Measurements from ENCODE around the gene ARHGEF28. TPM values are rescaled to one million over a fixed set of nuclear protein-coding genes. Genes with fewer than 3 reads are reported as not detected.

The ARHGEF28 gene
- total and polyA plus RNA-seq, 8 donors, result 13.9 to 156 (median 55.7) TPM

DNA sequence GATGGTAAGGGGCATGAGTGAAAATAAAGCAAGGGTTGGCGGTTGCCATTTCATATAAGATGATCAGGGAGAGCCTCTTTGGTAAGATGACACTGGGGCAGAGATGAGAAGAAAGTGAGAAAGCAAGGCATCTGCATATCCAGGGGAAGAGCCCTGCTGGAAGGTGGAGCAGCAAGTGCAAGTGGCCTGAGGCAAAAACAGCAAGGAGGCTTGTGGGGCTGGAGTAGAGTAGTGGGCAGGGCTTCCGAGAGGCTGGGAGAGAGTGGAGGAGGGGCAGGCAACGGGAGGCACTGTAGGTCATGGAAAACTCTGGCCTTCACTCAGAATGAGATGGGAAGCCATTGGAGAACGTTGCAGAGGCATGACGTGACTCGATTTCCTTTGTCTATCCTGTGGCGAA lies 199.2 kb downstream of the ARHGEF28 start:
- 91 to 97% (median 94%) methylated on average over 7 of the region's 7 CpGs for WGBS, 5 donors
- DNase-seq, result no peak
- intact Hi-C loops (cut with DNase I; ENCODE audit: low total_unique reads), result no loop called here
- Histone ChIP-seq H3K27ac (no peak overlapping the region), H3K36me3 (no peaks in the 10 kb centered on the region), H3K27me3 (no peaks in the 10 kb centered on the region), H3K4me1 (peaks cover 10 to 49% (median 27%) of the 10 kb centered on the region in 4 donors), H3K9me3 (no peaks in the 10 kb centered on the region), H3K4me3 (no peak overlapping the region)
- TF ChIP-seq POLR2A (IDR thresholded peaks at IDR 0.05) (no peak), POLR2AphosphoS5 (IDR thresholded peaks at IDR 0.05) (no peak), EP300 (IDR thresholded peaks at IDR 0.05) (no peak)
- TF ChIP-seq, protein P1, sequence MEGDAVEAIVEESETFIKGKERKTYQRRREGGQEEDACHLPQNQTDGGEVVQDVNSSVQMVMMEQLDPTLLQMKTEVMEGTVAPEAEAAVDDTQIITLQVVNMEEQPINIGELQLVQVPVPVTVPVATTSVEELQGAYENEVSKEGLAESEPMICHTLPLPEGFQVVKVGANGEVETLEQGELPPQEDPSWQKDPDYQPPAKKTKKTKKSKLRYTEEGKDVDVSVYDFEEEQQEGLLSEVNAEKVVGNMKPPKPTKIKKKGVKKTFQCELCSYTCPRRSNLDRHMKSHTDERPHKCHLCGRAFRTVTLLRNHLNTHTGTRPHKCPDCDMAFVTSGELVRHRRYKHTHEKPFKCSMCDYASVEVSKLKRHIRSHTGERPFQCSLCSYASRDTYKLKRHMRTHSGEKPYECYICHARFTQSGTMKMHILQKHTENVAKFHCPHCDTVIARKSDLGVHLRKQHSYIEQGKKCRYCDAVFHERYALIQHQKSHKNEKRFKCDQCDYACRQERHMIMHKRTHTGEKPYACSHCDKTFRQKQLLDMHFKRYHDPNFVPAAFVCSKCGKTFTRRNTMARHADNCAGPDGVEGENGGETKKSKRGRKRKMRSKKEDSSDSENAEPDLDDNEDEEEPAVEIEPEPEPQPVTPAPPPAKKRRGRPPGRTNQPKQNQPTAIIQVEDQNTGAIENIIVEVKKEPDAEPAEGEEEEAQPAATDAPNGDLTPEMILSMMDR (IDR thresholded peaks at IDR 0.05), result no peak

DNA sequence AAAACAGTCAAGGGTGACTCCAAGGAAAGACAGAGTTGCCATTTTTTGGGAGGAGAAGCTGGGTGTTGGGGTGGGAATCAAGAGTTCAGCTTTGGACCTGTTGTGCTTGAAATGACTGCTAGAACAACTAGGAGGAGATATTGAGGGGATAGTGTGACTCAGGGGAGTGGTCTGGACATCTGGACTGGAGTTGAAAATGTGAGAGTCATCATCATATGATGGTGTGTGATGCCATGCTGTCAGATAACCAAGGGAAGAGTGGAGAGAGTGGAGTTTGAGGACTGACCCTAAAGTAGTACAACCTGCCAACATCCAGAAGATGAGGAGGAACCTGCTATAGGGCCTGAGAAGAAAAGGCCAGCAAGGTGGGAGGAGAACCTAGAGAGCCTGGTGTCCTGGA lies 199.7 kb downstream of the ARHGEF28 start:
- DNase-seq, result no peak
- H3K27me3 ChIP-seq, result no peaks in the 10 kb centered on the region
- TF ChIP-seq, protein P1 (IDR thresholded peaks at IDR 0.05), result no peak
- no peak for TF ChIP-seq POLR2A (IDR thresholded peaks at IDR 0.05)
- TF ChIP-seq EP300 (IDR thresholded peaks at IDR 0.05), result no peak
- TF ChIP-seq POLR2AphosphoS5 (IDR thresholded peaks at IDR 0.05), result no peak
- no peak overlapping the region for H3K4me3 ChIP-seq
- H3K36me3 ChIP-seq, result no peaks in the 10 kb centered on the region
- H3K4me1 ChIP-seq, result peaks cover 10 to 51% (median 25%) of the 10 kb centered on the region in 4 donors
- H3K9me3 ChIP-seq, result no peaks in the 10 kb centered on the region
- intact Hi-C loops (cut with DNase I; ENCODE audit: low total_unique reads), result no loop called here
- H3K27ac ChIP-seq, result no peak overlapping the region

DNA sequence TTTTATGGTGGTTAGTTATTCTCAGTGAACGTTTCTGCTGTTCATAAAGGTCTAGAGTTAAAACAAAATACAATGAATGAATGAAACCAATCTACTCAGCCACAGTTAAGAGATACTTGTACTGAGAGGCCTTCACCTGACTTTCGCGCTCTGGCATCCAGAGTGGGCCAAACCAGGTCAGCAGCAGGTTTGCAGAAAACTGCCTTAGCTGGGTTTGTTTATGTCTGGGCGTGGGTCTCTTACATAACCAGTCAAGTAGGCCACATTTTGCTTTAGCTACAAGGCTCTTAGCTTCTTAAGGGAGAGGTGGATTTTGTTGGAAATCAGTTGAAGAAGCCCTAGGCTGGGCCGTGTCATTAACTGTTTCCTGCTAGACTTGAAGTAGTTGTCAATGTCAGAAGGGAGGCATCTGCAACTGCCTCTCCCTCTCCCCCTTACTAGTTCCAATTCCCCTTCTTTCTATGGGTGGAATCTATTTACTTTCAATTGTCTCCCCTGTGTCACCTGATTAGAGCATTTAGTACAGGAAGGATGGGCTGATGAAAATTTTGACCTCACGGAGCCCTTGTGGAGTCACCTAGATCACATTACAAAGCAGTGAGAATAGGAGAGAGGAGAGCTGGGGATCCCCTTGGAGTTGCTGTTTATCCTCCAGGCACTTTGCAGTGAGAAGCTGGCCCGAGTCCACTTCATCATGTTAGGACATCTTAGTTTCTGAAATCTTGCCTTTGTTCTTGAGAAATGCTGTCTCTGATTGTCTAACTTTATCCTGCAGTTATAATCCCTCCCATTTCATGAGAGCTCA lies 200.5 kb downstream of the ARHGEF28 start:
- no peaks in the 10 kb centered on the region for H3K27me3 ChIP-seq
- no peak overlapping the region for H3K4me3 ChIP-seq
- DNase-seq, result no peak
- H3K27ac ChIP-seq, result no peak overlapping the region
- H3K9me3 ChIP-seq, result no peaks in the 10 kb centered on the region
- 65 to 69% (median 68%) methylated on average over 7 of the region's 7 CpGs for WGBS, 5 donors
- intact Hi-C loops (cut with DNase I; ENCODE audit: low total_unique reads), result no loop called here
- peaks cover 10 to 45% (median 23%) of the 10 kb centered on the region in 4 donors for H3K4me1 ChIP-seq
- peaks cover 0 to under 1% (median 0%) of the 10 kb centered on the region in 4 donors for H3K36me3 ChIP-seq
- TF ChIP-seq POLR2AphosphoS5 (IDR thresholded peaks at IDR 0.05) (no peak), EP300 (IDR thresholded peaks at IDR 0.05) (no peak), POLR2A (IDR thresholded peaks at IDR 0.05) (no peak)
- TF ChIP-seq, protein P1 (IDR thresholded peaks at IDR 0.05), result no peak

DNA sequence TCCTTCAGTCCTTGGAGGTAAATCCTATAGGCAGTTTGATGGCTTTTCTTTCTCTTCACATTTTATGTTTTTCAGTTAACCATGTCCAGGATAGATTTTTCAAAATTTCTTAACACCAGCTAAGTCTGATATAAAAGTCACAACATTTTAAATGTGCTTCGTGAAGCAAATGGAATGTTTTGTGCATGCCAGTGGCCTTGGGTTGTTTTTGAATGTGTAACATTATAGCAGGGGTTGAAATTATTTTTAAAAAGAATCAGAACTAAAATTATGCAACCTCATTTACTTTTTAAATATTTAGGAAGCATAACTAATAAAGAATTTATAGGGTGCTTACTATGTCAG lies 201.1 kb downstream of the ARHGEF28 start:
- H3K4me3 ChIP-seq, result no peak overlapping the region
- peaks cover 7 to 40% (median 20%) of the 10 kb centered on the region in 4 donors for H3K4me1 ChIP-seq
- H3K36me3 ChIP-seq, result peaks cover 0 to 4% (median 0%) of the 10 kb centered on the region in 4 donors
- no peak for DNase-seq
- WGBS, 5 donors, result 70 to 89% (median 79%) methylated on average over 1 of the region's 1 CpG
- TF ChIP-seq EP300 (IDR thresholded peaks at IDR 0.05), result no peak
- no peak for TF ChIP-seq POLR2A (IDR thresholded peaks at IDR 0.05)
- TF ChIP-seq POLR2AphosphoS5 (IDR thresholded peaks at IDR 0.05), result no peak
- TF ChIP-seq, protein P1 (IDR thresholded peaks at IDR 0.05), result no peak
- intact Hi-C loops (cut with DNase I; ENCODE audit: low total_unique reads), result no loop called here
- H3K9me3 ChIP-seq, result no peaks in the 10 kb centered on the region
- H3K27me3 ChIP-seq, result no peaks in the 10 kb centered on the region
- no peak overlapping the region for H3K27ac ChIP-seq
